NB4 (cell line): Measurements from ENCODE around the gene MFSD6.

Experiments
- POLR2A ChIP-seq: IDR thresholded peaks from 2 replicates; pipeline ENCODE4 v1.6.1; 2011; ENCODE audit warnings: mild to moderate bottlenecking; ENCODE audit not compliant: insufficient read length; ENCODE audit errors: extremely low read depth
- TF ChIP-seq, protein P1 (sequence below): IDR thresholded peaks from one replicate; pipeline ENCODE4 v1.5.1; 2012; ENCODE audit warnings: low read depth, low read length
- TF ChIP-seq, protein P2 (sequence below): IDR thresholded peaks from 2 replicates; pipeline ENCODE4 v1.6.1; 2011; ENCODE audit warnings: low read depth, low read length

GRCh38 chr2:190546734-190547133 lies 138.6 kb downstream of the MFSD6 start:
- TF ChIP-seq, protein P1, sequence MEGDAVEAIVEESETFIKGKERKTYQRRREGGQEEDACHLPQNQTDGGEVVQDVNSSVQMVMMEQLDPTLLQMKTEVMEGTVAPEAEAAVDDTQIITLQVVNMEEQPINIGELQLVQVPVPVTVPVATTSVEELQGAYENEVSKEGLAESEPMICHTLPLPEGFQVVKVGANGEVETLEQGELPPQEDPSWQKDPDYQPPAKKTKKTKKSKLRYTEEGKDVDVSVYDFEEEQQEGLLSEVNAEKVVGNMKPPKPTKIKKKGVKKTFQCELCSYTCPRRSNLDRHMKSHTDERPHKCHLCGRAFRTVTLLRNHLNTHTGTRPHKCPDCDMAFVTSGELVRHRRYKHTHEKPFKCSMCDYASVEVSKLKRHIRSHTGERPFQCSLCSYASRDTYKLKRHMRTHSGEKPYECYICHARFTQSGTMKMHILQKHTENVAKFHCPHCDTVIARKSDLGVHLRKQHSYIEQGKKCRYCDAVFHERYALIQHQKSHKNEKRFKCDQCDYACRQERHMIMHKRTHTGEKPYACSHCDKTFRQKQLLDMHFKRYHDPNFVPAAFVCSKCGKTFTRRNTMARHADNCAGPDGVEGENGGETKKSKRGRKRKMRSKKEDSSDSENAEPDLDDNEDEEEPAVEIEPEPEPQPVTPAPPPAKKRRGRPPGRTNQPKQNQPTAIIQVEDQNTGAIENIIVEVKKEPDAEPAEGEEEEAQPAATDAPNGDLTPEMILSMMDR, result no peak
- TF ChIP-seq POLR2A, result no peak
- TF ChIP-seq, protein P2, sequence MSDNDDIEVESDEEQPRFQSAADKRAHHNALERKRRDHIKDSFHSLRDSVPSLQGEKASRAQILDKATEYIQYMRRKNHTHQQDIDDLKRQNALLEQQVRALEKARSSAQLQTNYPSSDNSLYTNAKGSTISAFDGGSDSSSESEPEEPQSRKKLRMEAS, result no peak
